Ammon's horn (tissue), 1 donor: ENCODE measurements around the gene NSDHL.
"Not testable (repeated sequence)": the region's sequence is repeated elsewhere in the genome, so short reads cannot be mapped to it uniquely, and the experiment has no call there.

ENCODE experiments used
- DNase-seq: peaks from one replicate; pipeline ENCODE4 v3.0.0-alpha.2; 2016; ENCODE audit warnings: low spot score

Gene NSDHL

GRCh38 chrX:152893980-152894610 lies 63.2 kb downstream of the NSDHL start:
- no peak for DNase-seq

- DNase-seq = no peak
These were observed 64.3 kb downstream of the NSDHL start for GRCh38 chrX:152895121-152895520.

GRCh38 chrX:152895724-152896420 lies 65.0 kb downstream of the NSDHL start:
- no peak for DNase-seq

GRCh38 chrX:152896450-152896849 lies 65.6 kb downstream of the NSDHL start:
- no peak for DNase-seq

GRCh38 chrX:152897222-152898131 lies 66.6 kb downstream of the NSDHL start, which contains the start of gene ZNF185:
Gene ZNF185, plus strand, starts transcription at chrX:152898067. Its CDS starts 16,423 bp downstream, at chrX:152914490.
- no peak for DNase-seq

GRCh38 chrX:152898442-152898841 lies 67.6 kb downstream of the NSDHL start:
- no peak for DNase-seq

GRCh38 chrX:152899111-152899873 lies 68.4 kb downstream of the NSDHL start:
- no peak for DNase-seq

GRCh38 chrX:152899874-152900719 lies 69.2 kb downstream of the NSDHL start:
- no peak for DNase-seq

- no peak for DNase-seq
These were observed 70.1 kb downstream of the NSDHL start for GRCh38 chrX:152900937-152901445.

GRCh38 chrX:152901816-152902501 lies 71.1 kb downstream of the NSDHL start:
- no peak for DNase-seq

- DNase-seq = no peak
These were observed 71.6 kb downstream of the NSDHL start for GRCh38 chrX:152902502-152902820.

GRCh38 chrX:152903589-152903988 lies 72.7 kb downstream of the NSDHL start:
- no peak for DNase-seq

GRCh38 chrX:152904151-152905080 lies 73.6 kb downstream of the NSDHL start:
- peak; percentile 45 for DNase-seq

- DNase-seq = no peak
These were observed 74.2 kb downstream of the NSDHL start for GRCh38 chrX:152905081-152905420.

- no peak for DNase-seq
These were observed 76.3 kb downstream of the NSDHL start for GRCh38 chrX:152907084-152907651.

GRCh38 chrX:152908486-152908885 lies 77.6 kb downstream of the NSDHL start:
- DNase-seq = no peak

- not testable (repeated sequence) for DNase-seq
These were observed 79.2 kb downstream of the NSDHL start for GRCh38 chrX:152910018-152910417.

- DNase-seq = no peak
These were observed 81.2 kb downstream of the NSDHL start for GRCh38 chrX:152912106-152912505.

GRCh38 chrX:152912641-152913040 lies 81.8 kb downstream of the NSDHL start:
- no peak for DNase-seq
